HG03558 (cell line): ENCODE results near the gene ITGA3.

Source experiments
- ATAC-seq: cut with Tn5 transposase; IDR thresholded peaks from one replicate; pipeline ENCODE4 v1.9.1; 2021; ENCODE audit warnings: moderate number of reproducible peaks; ENCODE audit not compliant: unreplicated experiment; ENCODE audit errors: extremely low read depth

The ITGA3 gene

GRCh38 chr17:50055426-50056216, at the start of gene ITGA3:
Gene ITGA3 (plus strand): TSS chr17:50056110. CDS start chr17:50056440, 330 bp downstream.
- ATAC-seq = no peak

- ATAC-seq = no peak
Measured at GRCh38 chr17:50009282-50009681, 46.6 kb upstream of the ITGA3 start.

- no peak for ATAC-seq
Measured at GRCh38 chr17:50013079-50013478, 42.8 kb upstream of the ITGA3 start.

GRCh38 chr17:50014471-50015088, 41.3 kb upstream of the ITGA3 start:
- no peak for ATAC-seq

- no peak for ATAC-seq
Measured at GRCh38 chr17:50015146-50015545, 40.8 kb upstream of the ITGA3 start.

- no peak for ATAC-seq
Measured at GRCh38 chr17:50018909-50019308, 37.0 kb upstream of the ITGA3 start.

- ATAC-seq = no peak
Measured at GRCh38 chr17:50020841-50021599, 34.9 kb upstream of the ITGA3 start.

- ATAC-seq = no peak
Measured at GRCh38 chr17:50021681-50022370, 34.1 kb upstream of the ITGA3 start.

- no peak for ATAC-seq
Measured at GRCh38 chr17:50022463-50023130, 33.3 kb upstream of the ITGA3 start.

GRCh38 chr17:50023520-50023919, 32.4 kb upstream of the ITGA3 start:
- ATAC-seq = no peak

- no peak for ATAC-seq
Measured at GRCh38 chr17:50024808-50025207, 31.1 kb upstream of the ITGA3 start.

GRCh38 chr17:50026046-50026675, 29.7 kb upstream of the ITGA3 start:
- ATAC-seq = no peak

- ATAC-seq = no peak
Measured at GRCh38 chr17:50026837-50027171, 29.1 kb upstream of the ITGA3 start.

GRCh38 chr17:50027172-50027880, 28.6 kb upstream of the ITGA3 start:
- no peak for ATAC-seq

GRCh38 chr17:50027881-50028735, 27.8 kb upstream of the ITGA3 start:
- no peak for ATAC-seq

GRCh38 chr17:50028736-50029120, 27.2 kb upstream of the ITGA3 start:
- no peak for ATAC-seq

- ATAC-seq = no peak
Measured at GRCh38 chr17:50029185-50029584, 26.7 kb upstream of the ITGA3 start.

- no peak for ATAC-seq
Measured at GRCh38 chr17:50033316-50033715, 22.6 kb upstream of the ITGA3 start.
